H1 (cell line): Measurements from ENCODE around the gene S100A14. TPM values are rescaled to one million over a fixed set of nuclear protein-coding genes. Genes with fewer than 3 reads are reported as not detected.

Source experiments
- CHD1 ChIP-seq: IDR thresholded peaks from 2 replicates; pipeline ENCODE4 v1.6.1; 2012; ENCODE audit warnings: low read depth, low read length, improper control_type of control experiment
- CTBP2 ChIP-seq: IDR thresholded peaks from 2 replicates; pipeline ENCODE4 v1.7.0; 2011; ENCODE audit warnings: borderline replicate concordance, mild to moderate bottlenecking, moderate library complexity, mixed read lengths, low read length; ENCODE audit not compliant: insufficient read depth, insufficient read length
- E2F6 ChIP-seq: IDR thresholded peaks from 2 replicates; pipeline ENCODE4 v1.6.1; 2012; ENCODE audit warnings: inconsistent platforms
- RAD21 ChIP-seq, 2 experiments: IDR thresholded peaks in 1 of 2; conservative IDR thresholded peaks in 1 of 2; 2 replicates each; pipeline ENCODE4 v1.6.1; 2011; ENCODE audit warnings: low read depth in 2 of 2, low read length in 2 of 2, improper control_type of control experiment in 1 of 2, inconsistent platforms in 1 of 2, mild to moderate bottlenecking in 1 of 2, moderate library complexity in 1 of 2
- RFX5 ChIP-seq: IDR thresholded peaks from 2 replicates; pipeline ENCODE4 v1.6.1; 2011; ENCODE audit warnings: low read depth, low read length, improper control_type of control experiment, borderline replicate concordance
- SIX5 ChIP-seq: IDR thresholded peaks from 2 replicates; pipeline ENCODE4 v1.6.1; 2011; ENCODE audit warnings: mild to moderate bottlenecking, low read depth, low read length
- SRF ChIP-seq: IDR thresholded peaks from 2 replicates; pipeline ENCODE4 v1.6.1; 2011; ENCODE audit warnings: mild to moderate bottlenecking, low read depth, low read length, moderate library complexity
- TCF12 ChIP-seq: IDR thresholded peaks from 2 replicates; pipeline ENCODE4 v1.6.1; 2011; ENCODE audit warnings: low read depth, mild to moderate bottlenecking, low read length
- polyA plus RNA-seq, 7 experiments: library from polyadenylated mRNA; depleted of rRNA in 3 of 7; stranded (reverse) in 5 of 7; unstranded in 2 of 7; fragments of >200 nt in 5 of 7; fragments of 200-250 nt in 2 of 7; gene quantifications; 1 replicate in 5 of 7; 2 replicates in 1 of 7; 4 replicates in 1 of 7; pipeline versions ENCODE4 v1.2.1 to v1.2.3, GENCODE V29; 2011 to 2013; ENCODE audit warnings: missing spikeins in 2 of 7, mixed read lengths in 2 of 7
- total RNA-seq: library from RNA; stranded (reverse); fragmentation: NEBNext Ultra II Directional; extraction: Animal tissue kit (Norgen Biotek cat#: 25700); gene quantifications from 2 replicates; pipeline ENCODE4 v1.2.1, GENCODE V29; 2021
- TF ChIP-seq, protein P1 (sequence below): fragments of 300-600 bp; sonication (generic); IDR thresholded peaks from 2 replicates; pipeline ENCODE4 v1.7.1; 2012; ENCODE audit warnings: low read length, moderate library complexity, mild to moderate bottlenecking, inconsistent platforms; ENCODE audit not compliant: insufficient replicate concordance

S100A14 gene
- total and polyA plus RNA-seq, 2 of the 8 experiments (the other 6 are each of a cell fraction or from before 2014, with no cell fraction given), result 1.4 to 5.3 TPM

DNA sequence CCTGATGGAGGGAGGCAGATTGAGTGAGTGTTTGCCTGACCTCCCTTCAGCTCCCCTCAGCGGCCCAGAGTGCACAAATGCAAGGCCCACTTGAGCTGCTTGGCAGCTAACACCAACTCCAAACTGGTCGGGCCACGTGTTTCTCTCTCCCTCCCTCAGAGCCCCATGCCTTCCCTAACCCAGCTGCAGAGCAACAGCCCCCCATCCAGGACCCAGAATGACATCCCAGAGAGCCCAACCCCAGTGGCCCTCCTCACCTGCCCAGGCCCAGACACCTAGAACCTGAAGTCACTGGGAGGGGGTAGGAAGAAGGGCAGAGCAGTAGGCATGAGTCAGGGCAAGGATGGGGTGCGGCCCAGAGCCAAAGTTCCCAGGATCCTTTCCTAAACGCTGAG, 789 bp upstream of the S100A14 start (continued):
- TF ChIP-seq, protein P1, sequence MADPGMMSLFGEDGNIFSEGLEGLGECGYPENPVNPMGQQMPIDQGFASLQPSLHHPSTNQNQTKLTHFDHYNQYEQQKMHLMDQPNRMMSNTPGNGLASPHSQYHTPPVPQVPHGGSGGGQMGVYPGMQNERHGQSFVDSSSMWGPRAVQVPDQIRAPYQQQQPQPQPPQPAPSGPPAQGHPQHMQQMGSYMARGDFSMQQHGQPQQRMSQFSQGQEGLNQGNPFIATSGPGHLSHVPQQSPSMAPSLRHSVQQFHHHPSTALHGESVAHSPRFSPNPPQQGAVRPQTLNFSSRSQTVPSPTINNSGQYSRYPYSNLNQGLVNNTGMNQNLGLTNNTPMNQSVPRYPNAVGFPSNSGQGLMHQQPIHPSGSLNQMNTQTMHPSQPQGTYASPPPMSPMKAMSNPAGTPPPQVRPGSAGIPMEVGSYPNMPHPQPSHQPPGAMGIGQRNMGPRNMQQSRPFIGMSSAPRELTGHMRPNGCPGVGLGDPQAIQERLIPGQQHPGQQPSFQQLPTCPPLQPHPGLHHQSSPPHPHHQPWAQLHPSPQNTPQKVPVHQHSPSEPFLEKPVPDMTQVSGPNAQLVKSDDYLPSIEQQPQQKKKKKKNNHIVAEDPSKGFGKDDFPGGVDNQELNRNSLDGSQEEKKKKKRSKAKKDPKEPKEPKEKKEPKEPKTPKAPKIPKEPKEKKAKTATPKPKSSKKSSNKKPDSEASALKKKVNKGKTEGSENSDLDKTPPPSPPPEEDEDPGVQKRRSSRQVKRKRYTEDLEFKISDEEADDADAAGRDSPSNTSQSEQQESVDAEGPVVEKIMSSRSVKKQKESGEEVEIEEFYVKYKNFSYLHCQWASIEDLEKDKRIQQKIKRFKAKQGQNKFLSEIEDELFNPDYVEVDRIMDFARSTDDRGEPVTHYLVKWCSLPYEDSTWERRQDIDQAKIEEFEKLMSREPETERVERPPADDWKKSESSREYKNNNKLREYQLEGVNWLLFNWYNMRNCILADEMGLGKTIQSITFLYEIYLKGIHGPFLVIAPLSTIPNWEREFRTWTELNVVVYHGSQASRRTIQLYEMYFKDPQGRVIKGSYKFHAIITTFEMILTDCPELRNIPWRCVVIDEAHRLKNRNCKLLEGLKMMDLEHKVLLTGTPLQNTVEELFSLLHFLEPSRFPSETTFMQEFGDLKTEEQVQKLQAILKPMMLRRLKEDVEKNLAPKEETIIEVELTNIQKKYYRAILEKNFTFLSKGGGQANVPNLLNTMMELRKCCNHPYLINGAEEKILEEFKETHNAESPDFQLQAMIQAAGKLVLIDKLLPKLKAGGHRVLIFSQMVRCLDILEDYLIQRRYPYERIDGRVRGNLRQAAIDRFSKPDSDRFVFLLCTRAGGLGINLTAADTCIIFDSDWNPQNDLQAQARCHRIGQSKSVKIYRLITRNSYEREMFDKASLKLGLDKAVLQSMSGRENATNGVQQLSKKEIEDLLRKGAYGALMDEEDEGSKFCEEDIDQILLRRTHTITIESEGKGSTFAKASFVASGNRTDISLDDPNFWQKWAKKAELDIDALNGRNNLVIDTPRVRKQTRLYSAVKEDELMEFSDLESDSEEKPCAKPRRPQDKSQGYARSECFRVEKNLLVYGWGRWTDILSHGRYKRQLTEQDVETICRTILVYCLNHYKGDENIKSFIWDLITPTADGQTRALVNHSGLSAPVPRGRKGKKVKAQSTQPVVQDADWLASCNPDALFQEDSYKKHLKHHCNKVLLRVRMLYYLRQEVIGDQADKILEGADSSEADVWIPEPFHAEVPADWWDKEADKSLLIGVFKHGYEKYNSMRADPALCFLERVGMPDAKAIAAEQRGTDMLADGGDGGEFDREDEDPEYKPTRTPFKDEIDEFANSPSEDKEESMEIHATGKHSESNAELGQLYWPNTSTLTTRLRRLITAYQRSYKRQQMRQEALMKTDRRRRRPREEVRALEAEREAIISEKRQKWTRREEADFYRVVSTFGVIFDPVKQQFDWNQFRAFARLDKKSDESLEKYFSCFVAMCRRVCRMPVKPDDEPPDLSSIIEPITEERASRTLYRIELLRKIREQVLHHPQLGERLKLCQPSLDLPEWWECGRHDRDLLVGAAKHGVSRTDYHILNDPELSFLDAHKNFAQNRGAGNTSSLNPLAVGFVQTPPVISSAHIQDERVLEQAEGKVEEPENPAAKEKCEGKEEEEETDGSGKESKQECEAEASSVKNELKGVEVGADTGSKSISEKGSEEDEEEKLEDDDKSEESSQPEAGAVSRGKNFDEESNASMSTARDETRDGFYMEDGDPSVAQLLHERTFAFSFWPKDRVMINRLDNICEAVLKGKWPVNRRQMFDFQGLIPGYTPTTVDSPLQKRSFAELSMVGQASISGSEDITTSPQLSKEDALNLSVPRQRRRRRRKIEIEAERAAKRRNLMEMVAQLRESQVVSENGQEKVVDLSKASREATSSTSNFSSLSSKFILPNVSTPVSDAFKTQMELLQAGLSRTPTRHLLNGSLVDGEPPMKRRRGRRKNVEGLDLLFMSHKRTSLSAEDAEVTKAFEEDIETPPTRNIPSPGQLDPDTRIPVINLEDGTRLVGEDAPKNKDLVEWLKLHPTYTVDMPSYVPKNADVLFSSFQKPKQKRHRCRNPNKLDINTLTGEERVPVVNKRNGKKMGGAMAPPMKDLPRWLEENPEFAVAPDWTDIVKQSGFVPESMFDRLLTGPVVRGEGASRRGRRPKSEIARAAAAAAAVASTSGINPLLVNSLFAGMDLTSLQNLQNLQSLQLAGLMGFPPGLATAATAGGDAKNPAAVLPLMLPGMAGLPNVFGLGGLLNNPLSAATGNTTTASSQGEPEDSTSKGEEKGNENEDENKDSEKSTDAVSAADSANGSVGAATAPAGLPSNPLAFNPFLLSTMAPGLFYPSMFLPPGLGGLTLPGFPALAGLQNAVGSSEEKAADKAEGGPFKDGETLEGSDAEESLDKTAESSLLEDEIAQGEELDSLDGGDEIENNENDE, result no peak
- TF ChIP-seq RAD21 (IDR thresholded peaks at IDR 0.05 in 1 of 2, conservative IDR thresholded peaks at IDR 0.05 in 1 of 2; ENCODE audit: low read depth in 2 of 2, low read length in 2 of 2) (no peak), SIX5 (no peak), TCF12 (no peak), SRF (no peak), E2F6 (no peak), CHD1 (no peak), RFX5 (no peak), CTBP2 (no peak)
